NCI-H226 (cell line): ENCODE results near the gene BMI1.
A peak's percentile ranks its signal among the peaks of the same experiment; 100 is the strongest.

Experiments used
- DNase-seq: peaks from one replicate; pipeline ENCODE4 v3.0.0-alpha.2; 2015

BMI1 gene

DNA sequence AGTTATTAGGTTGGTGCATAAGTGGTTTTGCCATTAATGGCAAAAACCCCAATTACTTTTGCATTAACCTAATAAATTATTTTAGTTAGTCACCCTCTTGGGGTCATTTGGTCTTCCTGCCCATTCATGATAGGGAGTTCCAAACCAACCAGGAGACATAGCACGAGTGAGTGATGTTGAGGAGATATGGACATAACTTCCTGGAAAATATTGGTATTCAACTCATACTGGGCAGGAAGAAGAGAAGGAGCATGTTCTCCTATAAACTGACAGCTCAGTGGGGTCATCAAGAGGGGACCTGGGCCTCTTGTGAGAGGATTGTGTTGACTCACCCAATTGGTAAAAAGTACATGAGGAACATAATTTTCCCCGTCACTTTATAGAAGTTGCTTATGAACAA lies 48.1 kb downstream of the BMI1 start:
- DNase-seq: no peak

- peak; percentile 24 for DNase-seq
These were observed 48.7 kb downstream of the BMI1 start for GRCh38 chr10:22369434-22370072.

DNA sequence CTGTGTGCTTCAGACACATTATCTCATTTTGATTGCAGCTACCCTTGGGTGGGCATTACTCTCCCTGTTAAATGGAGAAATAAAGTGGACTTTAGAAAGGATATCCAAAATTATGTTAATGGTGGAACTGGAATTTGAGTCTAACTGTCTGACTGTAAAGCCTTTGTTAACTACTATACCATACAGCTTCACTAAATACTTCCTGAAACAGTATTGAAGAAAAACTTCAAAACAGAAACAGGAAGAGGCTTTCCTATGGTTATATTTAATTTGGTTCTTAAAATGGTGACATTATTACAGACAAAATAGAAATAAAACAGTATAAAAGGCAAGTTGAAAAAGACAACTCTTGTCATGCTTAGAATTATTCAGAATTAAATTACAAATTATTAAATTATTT lies 49.4 kb downstream of the BMI1 start:
- no peak for DNase-seq

- no peak for DNase-seq
These were observed 51.4 kb downstream of the BMI1 start for GRCh38 chr10:22372298-22372697.

GRCh38 chr10:22372917-22373316 lies 52.0 kb downstream of the BMI1 start:
- DNase-seq: peak; percentile 48

- DNase-seq: no peak
These were observed 53.7 kb downstream of the BMI1 start for GRCh38 chr10:22374489-22375126.

GRCh38 chr10:22379059-22379458 lies 58.2 kb downstream of the BMI1 start:
- DNase-seq: no peak
